ENCODE results near the gene EMSY.

GRCh38 chr11:76577921-76578653 lies 133.3 kb downstream of the EMSY start:
- TF ChIP-seq POLR2A (IDR thresholded peaks at IDR 0.05) = no peak
- no peak for TF ChIP-seq CTCF (IDR thresholded peaks at IDR 0.05)
- no peak for TF ChIP-seq POLR2AphosphoS5 (IDR thresholded peaks at IDR 0.05)
